Measurements from ENCODE around the gene C17orf107. TPM values are rescaled to one million over a fixed set of nuclear protein-coding genes. Genes with fewer than 3 reads are reported as not detected.

Gene C17orf107
- polyA plus RNA-seq, 1 of the 3 experiments (the other 2 are of a cell fraction) = 0.44 TPM

GRCh38 chr17:4933646-4934045 is 34.3 kb downstream of the C17orf107 start:
- Histone ChIP-seq H3K4me1 (ENCODE audit: control insufficient read depth in 1 of 2, insufficient read depth in 2 of 2, low read depth in 1 of 2, low read length in 1 of 2) (peaks cover 3 to 15% of the 10 kb centered on the region in 2 experiments; a peak in 2 of 4 replicates), H3K79me2 (ENCODE audit: insufficient read depth) (peaks cover 8% of the 10 kb centered on the region; the same call in 1 of the 2 replicates), H3K9me2 (no peaks in the 10 kb centered on the region), H3K36me3 (replicated peaks in 1 of 2; ENCODE audit: control insufficient read depth in 1 of 2, insufficient read depth in 2 of 2, low read length in 1 of 2) (peaks cover 15 to 16% of the 10 kb centered on the region in 2 experiments), H2AFZ (ENCODE audit: low read depth) (no peak overlapping the region), H3K27me3 (ENCODE audit: insufficient read depth) (no peaks in the 10 kb centered on the region), H3F3A (replicated peaks; ENCODE audit: insufficient read depth) (no peaks in the 10 kb centered on the region), H3K4me3 (ENCODE audit: low read depth in 2 of 2, low read length in 1 of 2) (no peak overlapping the region), H3K27ac (ENCODE audit: low read depth in 2 of 2, low read length in 1 of 2) (no peak overlapping the region), H3K9me3 (no peaks in the 10 kb centered on the region), H4K20me1 (ENCODE audit: insufficient read depth) (no peaks in the 10 kb centered on the region), H3K4me2 (peak overlapping the region; percentile 59; the same call in 1 of the 2 replicates), H3K9ac (0 out of 2 replicates have a peak overlapping the region, but pooled peaks have one; percentile 40)
- ChIA-PET CTCF (interaction anchor here (0.8 to 2.0 kb wide), 7 partner anchors 10 to 58 kb away, joined by 3 to 10 read pairs (median 4); partner anchors contain the start of gene CHRNE), POLR2A (interaction anchor here (0.5 to 1.3 kb wide), 2 partner anchors 25 to 75 kb away, joined by 5 read pairs; no protein-coding TSS in a partner anchor)
- 79% methylated on average over 16 of the region's 16 CpGs for WGBS (ENCODE audit: low lambda C conversion rate)
- TF ChIP-seq YY1 (IDR thresholded peaks at IDR 0.05; ENCODE audit: low read depth) = no peak
- TF ChIP-seq FOXJ3 (CRISPR knock-in tag; IDR thresholded peaks at IDR 0.05) = no peak
- TF ChIP-seq TAF1 (IDR thresholded peaks at IDR 0.05; ENCODE audit: borderline replicate concordance, low read depth, low read length) = no peak
- TF ChIP-seq, protein P1, sequence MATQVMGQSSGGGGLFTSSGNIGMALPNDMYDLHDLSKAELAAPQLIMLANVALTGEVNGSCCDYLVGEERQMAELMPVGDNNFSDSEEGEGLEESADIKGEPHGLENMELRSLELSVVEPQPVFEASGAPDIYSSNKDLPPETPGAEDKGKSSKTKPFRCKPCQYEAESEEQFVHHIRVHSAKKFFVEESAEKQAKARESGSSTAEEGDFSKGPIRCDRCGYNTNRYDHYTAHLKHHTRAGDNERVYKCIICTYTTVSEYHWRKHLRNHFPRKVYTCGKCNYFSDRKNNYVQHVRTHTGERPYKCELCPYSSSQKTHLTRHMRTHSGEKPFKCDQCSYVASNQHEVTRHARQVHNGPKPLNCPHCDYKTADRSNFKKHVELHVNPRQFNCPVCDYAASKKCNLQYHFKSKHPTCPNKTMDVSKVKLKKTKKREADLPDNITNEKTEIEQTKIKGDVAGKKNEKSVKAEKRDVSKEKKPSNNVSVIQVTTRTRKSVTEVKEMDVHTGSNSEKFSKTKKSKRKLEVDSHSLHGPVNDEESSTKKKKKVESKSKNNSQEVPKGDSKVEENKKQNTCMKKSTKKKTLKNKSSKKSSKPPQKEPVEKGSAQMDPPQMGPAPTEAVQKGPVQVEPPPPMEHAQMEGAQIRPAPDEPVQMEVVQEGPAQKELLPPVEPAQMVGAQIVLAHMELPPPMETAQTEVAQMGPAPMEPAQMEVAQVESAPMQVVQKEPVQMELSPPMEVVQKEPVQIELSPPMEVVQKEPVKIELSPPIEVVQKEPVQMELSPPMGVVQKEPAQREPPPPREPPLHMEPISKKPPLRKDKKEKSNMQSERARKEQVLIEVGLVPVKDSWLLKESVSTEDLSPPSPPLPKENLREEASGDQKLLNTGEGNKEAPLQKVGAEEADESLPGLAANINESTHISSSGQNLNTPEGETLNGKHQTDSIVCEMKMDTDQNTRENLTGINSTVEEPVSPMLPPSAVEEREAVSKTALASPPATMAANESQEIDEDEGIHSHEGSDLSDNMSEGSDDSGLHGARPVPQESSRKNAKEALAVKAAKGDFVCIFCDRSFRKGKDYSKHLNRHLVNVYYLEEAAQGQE (IDR thresholded peaks at IDR 0.05; ENCODE audit: low read depth, low read length) = no peak
- no peak for TF ChIP-seq RFX5 (IDR thresholded peaks at IDR 0.05; ENCODE audit: low read length)
- no peak for TF ChIP-seq ZBTB33 (IDR thresholded peaks at IDR 0.05; ENCODE audit: borderline replicate concordance, low read depth)
- no peak for TF ChIP-seq MEF2A (IDR thresholded peaks at IDR 0.05; ENCODE audit: borderline replicate concordance, low read depth)
- TF ChIP-seq SMC3 (IDR thresholded peaks at IDR 0.05; ENCODE audit: low read depth, low read length) = no peak
- TF ChIP-seq RXRA (IDR thresholded peaks at IDR 0.05; ENCODE audit: borderline replicate concordance, low read depth) = no peak
- no peak for TF ChIP-seq MAX (IDR thresholded peaks at IDR 0.05; ENCODE audit: low read depth)
- no peak for TF ChIP-seq JUND (IDR thresholded peaks at IDR 0.05)
- TF ChIP-seq CHD2 (IDR thresholded peaks at IDR 0.05; ENCODE audit: low read length, partially characterized antibody) = no peak
- no peak for TF ChIP-seq EZH2phosphoT487 (IDR thresholded peaks at IDR 0.05; ENCODE audit: borderline replicate concordance, low read depth)
- TF ChIP-seq FOXM1 (IDR thresholded peaks at IDR 0.05; ENCODE audit: low read depth) = no peak
- no peak for TF ChIP-seq SIN3A (IDR thresholded peaks at IDR 0.05; ENCODE audit: borderline replicate concordance, low read depth, low read length)
- DNase-seq = no peak
